ENCODE measurements around the gene PRKAG2. TPM values are rescaled to one million over a fixed set of nuclear protein-coding genes. Genes with fewer than 3 reads are reported as not detected.
"Not testable (repeated sequence)": the region's sequence is repeated elsewhere in the genome, so short reads cannot be mapped to it uniquely, and the experiment has no call there.

The PRKAG2 gene
- total RNA-seq, 1 experiment from 2014 or later, result 24.2 TPM

DNA sequence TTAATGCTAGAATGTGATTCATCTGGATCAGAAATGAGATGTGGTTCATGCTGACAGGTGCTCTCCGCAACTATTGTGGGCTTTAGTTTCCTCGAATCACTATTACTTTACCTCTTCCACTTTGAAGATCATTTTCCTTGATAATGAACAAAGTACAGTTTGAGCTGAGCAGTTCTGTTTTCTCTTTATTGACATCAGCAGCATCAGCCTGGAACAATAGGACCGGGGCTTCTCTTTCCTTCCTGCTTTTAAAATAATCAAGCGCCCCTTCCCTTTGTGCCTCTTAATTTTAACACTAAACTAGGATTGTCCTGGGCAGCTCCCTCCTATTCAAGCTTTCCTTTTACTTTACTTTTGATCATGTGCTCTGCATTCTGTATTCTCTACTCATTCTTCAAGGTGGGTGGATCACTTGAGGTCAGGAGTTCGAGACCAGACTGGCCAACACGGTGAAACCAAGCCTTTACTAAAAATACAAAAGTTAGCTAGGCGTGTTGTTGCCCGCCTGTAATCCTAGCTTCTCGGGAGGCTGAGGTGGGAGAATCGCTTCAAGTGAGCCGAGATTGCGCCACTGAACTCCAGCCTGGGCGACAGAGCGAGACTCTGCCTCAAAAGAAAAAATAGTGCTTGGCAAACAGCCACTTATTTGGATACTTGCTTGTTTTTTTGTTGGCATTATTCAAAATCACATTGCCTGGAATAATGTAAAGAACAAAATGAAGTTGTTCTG, 290.2 kb downstream of the PRKAG2 start:
- DNase-seq (ENCODE audit: low read depth), result no peak
- in situ Hi-C loops (cut with HindIII; ENCODE audit: low pct_unique_long_range_greater_than_20kb, low sequenced_read_pairs), result no loop called here

DNA sequence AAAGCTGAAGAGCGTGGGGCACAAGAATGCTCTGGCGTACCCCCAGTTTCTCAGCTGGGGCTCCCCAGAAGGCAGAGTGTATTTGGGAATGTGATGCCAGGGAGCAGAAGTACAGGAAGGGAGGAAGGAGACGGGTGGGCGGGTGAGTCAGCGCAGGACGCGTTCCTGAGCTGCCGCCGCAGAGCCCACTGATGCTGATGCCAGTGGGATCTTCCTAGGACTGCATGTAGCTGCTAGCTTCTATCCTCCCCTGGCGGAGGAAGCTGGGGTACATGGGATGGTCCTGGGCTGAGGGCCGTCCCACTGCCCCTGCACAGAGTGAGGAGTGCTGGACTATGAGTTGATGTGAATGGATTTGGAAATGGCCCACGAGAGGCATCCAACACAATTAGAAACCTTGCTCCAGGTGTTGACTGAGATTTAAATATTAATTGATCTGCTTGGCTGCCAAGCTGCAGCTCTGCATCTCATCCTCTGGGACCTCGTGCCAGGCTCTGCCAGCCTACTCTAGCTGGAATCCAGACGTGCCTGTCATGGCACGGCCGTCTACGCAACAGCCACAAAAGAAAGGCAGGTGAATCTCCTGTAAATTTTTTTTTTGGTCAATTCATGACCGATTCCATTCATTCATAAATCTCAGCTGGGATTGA, 291.0 kb downstream of the PRKAG2 start:
- in situ Hi-C loops (cut with HindIII; ENCODE audit: low pct_unique_long_range_greater_than_20kb, low sequenced_read_pairs), result no loop called here
- no peak for DNase-seq (ENCODE audit: low read depth)

DNA sequence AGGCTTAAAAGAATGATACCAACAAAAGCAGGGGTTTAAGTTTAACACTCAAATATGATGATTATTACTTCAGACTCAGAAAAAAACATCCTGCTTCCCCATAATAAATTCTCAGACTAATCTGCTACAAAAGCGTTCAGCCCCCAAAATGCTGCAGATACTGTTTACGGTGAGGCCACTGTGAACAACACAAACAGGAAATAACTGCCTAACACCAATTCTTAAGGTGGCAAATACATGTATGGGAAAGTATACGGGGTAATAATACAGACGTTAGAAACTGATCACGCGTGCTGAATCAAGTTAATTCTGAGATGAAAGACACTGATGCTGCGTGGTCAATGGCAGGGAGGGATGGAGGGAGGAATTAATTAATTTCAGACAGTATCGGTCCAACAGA, 295.2 kb downstream of the PRKAG2 start:
- DNase-seq (ENCODE audit: low read depth), result no peak
- in situ Hi-C loops (cut with HindIII; ENCODE audit: low pct_unique_long_range_greater_than_20kb, low sequenced_read_pairs), result no loop called here

DNA sequence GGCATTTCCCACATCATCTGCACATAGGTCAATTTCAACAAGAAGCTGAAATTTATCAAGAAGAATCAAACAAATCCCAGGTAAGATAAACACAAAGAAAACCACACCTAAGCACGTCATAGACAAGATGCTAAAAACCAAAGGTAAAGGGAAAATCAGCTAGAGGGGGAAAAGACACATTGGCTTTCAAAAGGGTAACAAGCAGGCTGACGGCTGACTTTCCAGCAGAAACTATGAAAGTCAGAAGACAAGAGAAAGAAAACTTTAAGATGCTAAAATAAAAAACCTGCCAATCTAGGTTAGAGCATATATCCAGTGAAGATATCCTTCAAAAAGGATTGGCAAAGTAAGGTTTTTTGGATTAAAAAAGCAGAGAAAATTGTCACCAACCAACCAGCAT, 297.3 kb downstream of the PRKAG2 start:
- in situ Hi-C loops (cut with HindIII; ENCODE audit: low pct_unique_long_range_greater_than_20kb, low sequenced_read_pairs), result no loop called here
- no peak for DNase-seq (ENCODE audit: low read depth)

DNA sequence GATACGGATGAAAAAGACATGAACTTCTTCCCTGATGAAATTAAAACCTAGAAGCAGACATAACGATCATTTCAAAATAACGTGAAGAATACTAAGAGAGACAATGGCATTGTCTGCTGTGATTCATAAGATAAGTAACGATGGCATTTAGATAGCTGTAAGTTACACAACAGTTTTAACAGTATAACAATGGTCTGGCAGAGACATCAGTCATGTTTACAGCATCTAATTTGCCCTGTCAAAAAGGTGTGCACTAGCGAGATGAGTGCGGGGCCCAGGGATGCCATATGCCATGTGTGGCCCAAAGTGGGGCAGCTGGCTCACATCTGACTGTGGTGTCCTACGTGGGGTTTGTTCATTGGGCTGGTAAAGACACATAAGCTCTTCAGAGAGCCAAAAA, 301.5 kb downstream of the PRKAG2 start:
- in situ Hi-C loops (cut with HindIII; ENCODE audit: low pct_unique_long_range_greater_than_20kb, low sequenced_read_pairs), result no loop called here
- DNase-seq (ENCODE audit: low read depth), result no peak

DNA sequence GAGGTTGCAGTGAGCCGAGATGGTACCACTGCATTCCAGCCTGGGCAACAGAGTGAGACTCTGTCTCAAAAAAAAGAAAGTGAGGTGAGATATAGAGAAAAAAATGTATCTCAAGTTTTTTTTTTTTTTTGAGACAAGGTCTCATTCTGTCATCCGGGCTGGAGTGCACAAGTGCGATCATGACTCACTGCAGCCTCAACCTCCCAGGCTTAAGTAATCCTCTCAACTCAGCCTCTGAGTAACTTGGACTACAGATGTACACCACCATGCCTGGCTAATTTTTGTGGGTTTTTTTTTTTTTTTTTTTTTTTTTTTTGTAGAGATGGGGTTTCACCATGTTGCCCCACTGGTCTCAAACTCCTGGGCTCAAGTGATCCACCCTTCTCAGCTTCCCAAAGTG, 303.9 kb downstream of the PRKAG2 start:
- in situ Hi-C loops (cut with HindIII; ENCODE audit: low pct_unique_long_range_greater_than_20kb, low sequenced_read_pairs); DNase-seq (ENCODE audit: low read depth): not testable (repeated sequence)

DNA sequence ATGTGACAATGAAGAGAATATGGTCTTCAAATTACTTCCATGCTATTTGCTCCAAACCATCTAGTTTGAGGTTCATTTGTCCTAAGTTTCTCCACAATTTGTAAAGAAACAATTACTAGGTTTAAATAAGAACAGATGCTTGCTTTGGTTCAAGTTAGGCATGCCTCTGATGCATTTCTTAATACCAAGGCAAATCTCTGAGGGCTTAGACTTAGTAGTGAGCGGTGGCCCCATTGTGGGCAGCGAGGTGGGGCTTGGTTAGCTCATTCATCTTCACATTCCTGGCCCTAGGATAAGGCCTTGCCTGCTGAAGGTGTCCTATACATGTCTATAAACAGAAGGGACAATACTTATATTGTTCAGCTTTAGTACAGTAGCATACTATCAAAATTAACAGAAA, 304.8 kb downstream of the PRKAG2 start:
- no peak for DNase-seq (ENCODE audit: low read depth)
- in situ Hi-C loops (cut with HindIII; ENCODE audit: low pct_unique_long_range_greater_than_20kb, low sequenced_read_pairs), result no loop called here

DNA sequence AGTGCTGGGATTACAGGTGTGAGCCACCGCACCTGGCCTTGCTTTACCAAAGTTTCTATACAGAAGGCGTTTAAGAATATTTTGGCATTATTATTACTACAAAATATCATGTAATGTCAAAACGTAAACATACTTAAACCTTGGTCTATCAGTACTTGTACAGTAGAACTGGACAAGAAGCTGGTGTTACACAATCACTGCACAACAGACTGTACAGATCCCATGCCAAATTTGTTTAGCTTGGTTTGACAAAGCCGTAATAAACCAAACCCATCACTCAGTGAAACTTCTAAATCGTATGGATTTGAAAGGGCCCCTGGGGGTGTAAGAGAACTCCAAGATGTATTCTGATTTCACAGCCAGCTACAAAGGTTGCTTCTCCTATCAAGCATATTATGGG, 305.4 kb downstream of the PRKAG2 start:
- in situ Hi-C loops (cut with HindIII; ENCODE audit: low pct_unique_long_range_greater_than_20kb, low sequenced_read_pairs), result no loop called here
- no peak for DNase-seq (ENCODE audit: low read depth)

DNA sequence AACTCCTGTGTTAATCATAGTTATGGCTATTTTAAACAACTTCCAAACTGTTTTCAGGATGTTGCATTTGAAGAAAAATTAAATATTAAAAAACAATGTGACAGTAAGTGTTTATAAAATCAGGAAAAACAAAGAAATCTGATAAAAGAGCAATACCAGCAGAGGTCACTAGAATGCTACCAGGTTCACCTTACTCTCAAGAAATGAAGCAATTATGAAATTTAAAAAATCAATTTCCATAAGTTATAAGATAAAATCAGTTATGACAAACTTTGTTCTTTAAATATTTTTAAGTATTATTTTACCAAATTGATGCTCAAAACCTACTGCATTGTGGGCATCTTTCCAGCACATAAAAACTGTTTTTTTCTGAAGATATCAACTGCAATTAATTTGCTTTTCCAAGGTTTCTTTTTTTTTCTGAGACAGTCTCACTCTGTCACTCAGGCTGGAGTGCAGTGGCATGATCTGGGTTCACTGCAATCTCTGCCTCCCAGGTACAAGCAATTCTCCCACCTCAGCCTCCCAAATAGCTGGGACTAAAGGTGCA, 306.5 kb downstream of the PRKAG2 start:
- DNase-seq (ENCODE audit: low read depth), result no peak

DNA sequence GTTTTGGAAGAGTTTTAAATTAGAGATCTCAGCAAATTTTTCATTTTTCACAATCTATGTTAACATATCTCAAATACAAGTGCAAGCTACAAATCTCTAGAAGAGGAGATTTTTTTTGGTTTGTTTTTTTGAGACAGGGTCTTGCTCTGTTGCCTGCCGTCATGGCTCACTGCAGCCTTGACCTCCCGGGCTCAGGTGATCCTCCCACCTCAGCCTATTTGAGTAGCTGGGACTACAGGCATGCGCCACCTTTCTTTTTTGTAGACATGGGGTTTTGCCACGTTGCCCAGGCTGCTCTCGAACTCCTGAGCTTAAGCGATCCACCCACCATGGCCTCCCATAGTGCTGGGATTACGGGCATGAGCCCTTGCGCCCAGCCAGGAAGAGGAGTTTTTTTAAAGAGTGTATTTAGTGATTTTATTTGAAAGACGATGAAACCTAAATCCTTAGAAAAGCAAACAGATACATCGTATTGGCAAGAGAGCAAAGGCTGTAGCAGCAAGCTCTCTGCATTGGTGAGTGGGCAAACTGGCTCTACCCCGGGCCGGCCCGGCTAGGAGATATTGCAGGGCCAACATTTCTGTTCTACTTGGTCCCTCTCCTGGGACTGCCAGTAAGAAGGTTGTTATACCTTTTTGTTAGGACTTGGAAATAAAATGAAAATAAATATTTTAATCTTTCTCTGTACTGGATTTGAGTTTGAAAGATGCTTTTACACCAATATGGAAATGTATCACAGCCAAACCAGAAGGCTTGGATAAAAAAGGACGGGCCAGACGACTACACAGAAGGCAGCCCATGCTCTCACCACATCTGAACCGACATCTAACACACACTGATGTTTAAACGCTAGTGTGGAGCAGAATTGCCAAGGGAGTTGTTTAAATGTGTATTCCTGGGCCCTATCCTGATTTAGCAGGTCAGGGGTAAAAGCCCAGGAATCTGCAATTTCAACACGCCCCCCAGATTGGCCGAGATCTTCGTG, 307.7 kb downstream of the PRKAG2 start:
- in situ Hi-C loops (cut with HindIII; ENCODE audit: low pct_unique_long_range_greater_than_20kb, low sequenced_read_pairs), result no loop called here
- no peak for DNase-seq (ENCODE audit: low read depth)

More for the DNA sequence above, 306.5 kb downstream of the PRKAG2 start:
- in situ Hi-C loops (cut with HindIII; ENCODE audit: low pct_unique_long_range_greater_than_20kb, low sequenced_read_pairs), result no loop called here

DNA sequence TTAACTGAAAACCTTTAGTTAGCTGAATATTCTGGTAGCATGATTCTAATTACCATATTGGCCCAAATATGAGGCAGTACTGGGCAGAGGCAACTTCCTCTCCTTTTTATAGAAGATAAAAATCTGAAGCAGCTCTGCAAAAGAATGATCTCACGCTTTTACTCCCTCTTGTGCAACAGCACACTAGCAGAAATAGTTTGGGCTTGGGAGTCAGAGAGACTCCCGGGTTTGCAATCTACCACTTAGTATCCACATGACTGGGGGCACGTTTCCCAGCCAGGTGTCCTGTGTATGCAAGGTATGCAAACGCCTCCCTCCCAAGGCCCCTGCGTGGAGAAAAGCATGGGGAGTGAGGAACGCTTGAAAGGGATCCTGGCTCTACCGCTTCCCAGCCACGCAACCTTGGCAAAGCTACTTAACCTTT, 310.0 kb downstream of the PRKAG2 start:
- in situ Hi-C loops (cut with HindIII; ENCODE audit: low pct_unique_long_range_greater_than_20kb, low sequenced_read_pairs), result no loop called here

DNA sequence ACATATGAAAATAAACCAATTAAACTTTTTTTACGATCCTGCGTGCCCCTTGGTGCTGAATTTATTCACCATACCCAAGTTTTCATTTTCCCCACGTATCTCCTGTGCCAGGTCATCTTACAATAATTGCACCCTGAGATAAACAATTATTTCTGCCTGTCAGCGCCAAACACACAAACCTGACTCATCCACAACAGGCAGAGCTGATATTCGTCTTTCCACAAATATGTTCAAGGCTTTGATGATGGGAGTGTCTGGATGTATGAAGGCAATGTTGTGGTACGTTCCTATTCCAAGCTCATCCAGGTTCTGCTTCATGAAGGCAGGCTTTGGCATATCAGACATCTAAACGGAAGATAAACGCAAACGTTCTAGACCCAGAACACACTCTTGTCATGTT, 311.4 kb downstream of the PRKAG2 start:
- in situ Hi-C loops (cut with HindIII; ENCODE audit: low pct_unique_long_range_greater_than_20kb, low sequenced_read_pairs), result no loop called here
- DNase-seq (ENCODE audit: low read depth), result no peak

More for the DNA sequence above, 310.0 kb downstream of the PRKAG2 start:
- no peak for DNase-seq (ENCODE audit: low read depth)

DNA sequence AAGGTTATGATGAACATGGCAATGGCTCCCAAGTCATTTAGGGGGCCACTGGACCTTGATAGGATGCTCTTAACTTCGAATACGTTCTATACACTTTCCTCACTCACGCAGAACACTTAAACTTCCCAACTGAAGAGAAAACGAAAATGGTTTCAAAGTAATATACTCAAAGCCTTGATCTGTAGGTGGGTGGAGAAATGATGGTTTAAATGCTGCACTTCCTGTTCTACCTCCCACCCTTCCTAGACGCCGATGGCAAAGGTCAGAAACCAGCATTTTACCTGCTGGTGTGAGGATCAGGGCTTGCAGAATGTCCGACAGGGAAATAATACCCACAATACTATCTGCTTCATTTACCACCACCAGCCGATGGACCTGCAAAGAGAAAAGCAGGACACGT, 316.7 kb downstream of the PRKAG2 start:
- in situ Hi-C loops (cut with HindIII; ENCODE audit: low pct_unique_long_range_greater_than_20kb, low sequenced_read_pairs), result no loop called here
- DNase-seq (ENCODE audit: low read depth), result no peak

DNA sequence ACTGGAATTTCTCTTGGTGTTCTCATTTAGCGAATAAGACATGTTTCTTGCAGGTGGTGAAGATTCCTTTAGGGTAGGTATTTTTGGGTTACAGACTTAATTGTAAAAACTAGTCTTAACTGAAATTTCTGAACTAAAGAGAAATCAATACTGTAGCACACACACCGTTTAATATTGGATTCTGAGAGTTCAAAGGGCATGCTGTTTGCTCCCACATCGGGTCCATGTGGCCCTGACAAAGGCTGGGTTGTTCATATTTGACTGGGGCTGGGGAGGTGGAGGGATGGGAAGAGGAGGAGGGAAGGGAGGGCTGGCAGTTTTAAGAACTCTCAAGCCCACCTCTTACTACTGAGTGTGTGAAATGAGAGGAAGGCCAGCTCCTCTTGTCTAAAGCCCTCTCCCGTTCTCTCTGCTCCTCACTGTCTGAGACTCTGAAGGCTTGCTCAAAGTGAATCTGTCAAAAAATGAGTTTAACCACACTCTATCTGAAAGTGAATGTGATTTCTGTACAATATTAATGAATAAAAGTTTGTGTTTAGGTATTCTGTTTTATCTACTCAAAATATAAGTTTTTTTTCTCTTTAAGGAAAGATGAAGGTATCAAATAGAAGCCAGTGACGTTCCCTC, 317.2 kb downstream of the PRKAG2 start:
- in situ Hi-C loops (cut with HindIII; ENCODE audit: low pct_unique_long_range_greater_than_20kb, low sequenced_read_pairs), result no loop called here
- DNase-seq (ENCODE audit: low read depth), result no peak

DNA sequence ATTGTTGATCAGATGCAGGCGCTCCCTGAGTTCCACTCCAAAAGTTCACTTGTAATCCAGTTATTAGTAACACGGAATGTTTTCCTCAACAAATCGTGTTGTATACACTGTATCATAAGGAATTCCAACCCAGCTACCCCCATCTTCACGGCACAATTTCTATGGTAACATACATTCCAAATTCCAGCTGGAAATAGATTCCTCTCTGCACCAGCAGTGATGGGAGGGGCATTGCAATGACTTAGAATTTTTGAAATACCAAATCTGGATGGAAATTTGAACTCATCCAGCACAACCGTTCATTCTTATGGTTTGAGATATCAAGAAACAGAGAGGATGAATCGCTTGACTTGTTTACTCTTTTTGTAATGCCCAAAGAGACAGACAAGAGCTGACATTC, 318.3 kb downstream of the PRKAG2 start:
- DNase-seq (ENCODE audit: low read depth), result no peak
- in situ Hi-C loops (cut with HindIII; ENCODE audit: low pct_unique_long_range_greater_than_20kb, low sequenced_read_pairs), result no loop called here

DNA sequence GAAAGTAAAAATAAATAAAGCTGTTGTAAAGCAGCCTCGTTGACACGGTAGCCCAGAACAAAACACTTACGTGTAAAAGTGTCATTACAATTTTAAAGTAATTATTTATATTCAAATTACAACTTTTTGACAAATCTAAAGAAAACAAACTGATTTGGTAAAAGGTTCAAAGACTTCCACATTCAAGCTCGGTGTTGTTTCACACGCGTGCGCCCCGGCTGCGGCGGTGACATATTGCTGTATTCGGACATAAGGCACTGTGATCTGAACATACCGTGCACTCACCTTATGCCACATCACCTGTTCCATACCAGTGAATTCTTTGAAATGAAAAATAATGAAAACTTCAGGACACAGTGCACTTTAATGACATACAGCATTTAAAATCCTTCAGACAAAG, 320.3 kb downstream of the PRKAG2 start:
- in situ Hi-C loops (cut with HindIII; ENCODE audit: low pct_unique_long_range_greater_than_20kb, low sequenced_read_pairs), result no loop called here
- DNase-seq (ENCODE audit: low read depth), result no peak

DNA sequence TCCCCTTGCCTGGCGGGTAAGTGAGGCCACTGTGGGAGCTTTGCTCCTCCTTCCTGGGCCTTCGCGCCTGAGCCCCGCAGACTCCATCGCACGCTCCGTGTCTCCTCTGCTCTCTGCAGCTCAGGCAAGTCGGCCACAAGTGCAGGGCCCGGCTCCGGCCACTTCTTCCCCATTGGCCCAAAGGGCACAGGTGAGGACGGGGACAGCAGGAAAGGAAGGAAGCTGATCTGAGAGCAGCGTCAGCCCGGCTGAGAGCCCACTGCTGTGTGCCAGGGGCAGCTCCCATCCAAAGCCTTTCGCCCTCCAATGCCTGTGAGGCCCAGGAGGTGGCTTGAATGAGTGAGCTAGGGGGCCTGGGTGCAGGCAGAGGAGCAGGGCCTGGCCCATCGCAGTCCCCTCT, 323.6 kb downstream of the PRKAG2 start:
- in situ Hi-C loops (cut with HindIII; ENCODE audit: low pct_unique_long_range_greater_than_20kb, low sequenced_read_pairs), result no loop called here

DNA sequence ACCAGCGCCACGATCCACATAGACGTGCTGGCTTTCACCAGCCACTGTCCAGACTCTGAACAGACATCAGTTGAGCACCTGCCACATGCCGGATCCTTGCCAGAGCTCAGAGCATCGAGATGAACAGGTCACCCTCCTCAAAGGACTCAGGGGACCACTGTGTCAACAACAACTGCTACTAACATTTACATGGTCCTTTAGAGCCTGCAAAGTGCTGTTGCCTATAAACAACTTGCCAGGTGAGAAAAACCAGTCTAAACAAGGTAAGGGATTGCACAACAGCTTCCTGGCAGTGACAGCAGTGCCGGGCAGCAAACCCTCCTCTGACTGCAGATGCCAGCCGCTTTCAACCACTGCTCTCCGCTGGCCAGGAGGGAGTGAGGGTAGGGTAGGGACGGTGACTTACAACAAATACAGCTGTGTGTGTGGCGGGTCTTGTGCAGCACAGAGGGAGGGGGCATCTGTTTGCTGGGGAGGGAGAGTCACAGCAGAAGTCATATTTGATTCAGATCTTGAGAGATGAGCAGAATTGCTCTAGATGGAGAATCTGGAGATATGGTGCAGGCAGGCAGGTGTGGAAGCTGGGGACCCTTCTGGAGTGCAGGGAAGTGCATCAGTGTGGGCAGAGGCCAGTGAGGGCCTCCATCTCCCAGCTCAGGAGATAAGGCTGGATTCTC, 324.4 kb downstream of the PRKAG2 start:
- no peak for DNase-seq (ENCODE audit: low read depth)
- in situ Hi-C loops (cut with HindIII; ENCODE audit: low pct_unique_long_range_greater_than_20kb, low sequenced_read_pairs), result no loop called here

More for the DNA sequence above, 323.6 kb downstream of the PRKAG2 start:
- no peak for DNase-seq (ENCODE audit: low read depth)

Data from Caki2 (cell line).